ENCODE measurements around the gene NTRK3.

DNA sequence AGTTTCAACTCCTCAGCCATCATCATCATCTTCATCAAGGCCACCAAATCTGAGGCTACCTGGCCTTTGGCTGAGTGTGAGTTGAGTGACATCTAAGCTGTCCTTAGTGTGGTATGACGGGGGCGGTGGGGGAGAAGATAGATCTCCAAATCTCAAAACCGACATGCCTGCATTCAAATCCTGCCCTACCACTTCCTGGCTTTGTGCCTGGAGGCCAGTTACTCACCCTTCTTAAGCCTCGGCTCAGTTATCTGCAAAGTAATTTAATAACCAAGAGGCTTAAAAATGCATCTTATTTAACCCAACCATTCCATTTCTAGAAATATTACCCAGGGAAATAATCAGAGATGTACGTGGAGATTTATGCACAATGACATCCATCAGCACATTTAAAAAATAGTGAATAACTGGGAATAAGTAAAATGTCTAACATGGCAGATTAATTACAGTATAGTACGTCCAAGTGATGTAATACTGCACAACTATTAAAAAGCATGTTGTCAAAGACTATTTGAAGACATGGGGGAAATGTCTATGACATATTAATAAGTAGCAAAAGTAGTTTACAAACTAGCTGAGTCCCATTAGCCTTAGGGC lies 167.4 kb downstream of the NTRK3 start:
- TF ChIP-seq, protein P1, sequence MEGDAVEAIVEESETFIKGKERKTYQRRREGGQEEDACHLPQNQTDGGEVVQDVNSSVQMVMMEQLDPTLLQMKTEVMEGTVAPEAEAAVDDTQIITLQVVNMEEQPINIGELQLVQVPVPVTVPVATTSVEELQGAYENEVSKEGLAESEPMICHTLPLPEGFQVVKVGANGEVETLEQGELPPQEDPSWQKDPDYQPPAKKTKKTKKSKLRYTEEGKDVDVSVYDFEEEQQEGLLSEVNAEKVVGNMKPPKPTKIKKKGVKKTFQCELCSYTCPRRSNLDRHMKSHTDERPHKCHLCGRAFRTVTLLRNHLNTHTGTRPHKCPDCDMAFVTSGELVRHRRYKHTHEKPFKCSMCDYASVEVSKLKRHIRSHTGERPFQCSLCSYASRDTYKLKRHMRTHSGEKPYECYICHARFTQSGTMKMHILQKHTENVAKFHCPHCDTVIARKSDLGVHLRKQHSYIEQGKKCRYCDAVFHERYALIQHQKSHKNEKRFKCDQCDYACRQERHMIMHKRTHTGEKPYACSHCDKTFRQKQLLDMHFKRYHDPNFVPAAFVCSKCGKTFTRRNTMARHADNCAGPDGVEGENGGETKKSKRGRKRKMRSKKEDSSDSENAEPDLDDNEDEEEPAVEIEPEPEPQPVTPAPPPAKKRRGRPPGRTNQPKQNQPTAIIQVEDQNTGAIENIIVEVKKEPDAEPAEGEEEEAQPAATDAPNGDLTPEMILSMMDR (IDR thresholded peaks at IDR 0.05), result no peak
- no peak for TF ChIP-seq POLR2A (IDR thresholded peaks at IDR 0.05)
